HepG2 (cell line): ENCODE results near the gene HNF1B. TPM values are rescaled to one million over a fixed set of nuclear protein-coding genes. Genes with fewer than 3 reads are reported as not detected.

Experiments
- ATAC-seq: fragments of 200-7000 bp; cut with Tn5 transposase; 3 replicates; pipeline ENCODE4 v1.9.1; 2020; ENCODE audit warnings: mild to moderate bottlenecking, moderate library complexity
- BruUV-seq: library from RNA; stranded (reverse); fragments of 400-500 nt; replicated peaks from 2 replicates; lab custom pipeline; 2021; lab: Mats Ljungman, UMichigan
- CTCF ChIA-PET: fragments of 300-600 bp; formaldehyde crosslinking; extraction: SDS; loops from one replicate; lab custom pipeline; 2021; ENCODE audit warnings: low total read pairs, inconsistent platforms, low intra/inter-chr PET ratio; lab: Yijun Ruan, JAX
- POLR2A ChIA-PET: fragments of 350-600 bp; sonication (Branson Sonifier 250); formaldehyde crosslinking; loops from one replicate; lab custom pipeline; 2020; ENCODE audit warnings: antibody characterized with exemption, inconsistent platforms; lab: Yijun Ruan, JAX
- DNase-seq: peaks from one replicate; pipeline ENCODE4 v3.0.0-alpha.2; 2015; ENCODE audit warnings: low spot score
- FAIRE-seq: peaks from 3 replicates; lab custom pipeline; 2011; peaks lifted over from hg19 to GRCh38; lab: Jason Lieb, UNC
- H2AFZ ChIP-seq: one replicate; pipeline ENCODE4 v1.6.1; 2011; ENCODE audit warnings: low read length, inconsistent platforms
- H3K27ac ChIP-seq: fragments of 300-600 bp; 3 replicates; pipeline ENCODE4 v1.8.0; 2011; ENCODE audit warnings: mixed run types, mild to moderate bottlenecking, mixed read lengths, low read length, inconsistent platforms; ENCODE audit not compliant: insufficient read depth; ENCODE audit errors: extremely low read length
- H3K27me3 ChIP-seq, 2 experiments: fragments of 200-600 bp in 1 of 2; 2 replicates in 1 of 2; 3 replicates in 1 of 2; pipeline versions ENCODE4 v1.6.0 to v1.8.0; 2011; ENCODE audit warnings: low read length in 2 of 2, mild to moderate bottlenecking in 2 of 2, moderate library complexity in 2 of 2, inconsistent platforms in 1 of 2; ENCODE audit not compliant: insufficient read depth in 2 of 2, control insufficient read depth in 1 of 2
- H3K36me3 ChIP-seq, 2 experiments: fragments of 200-600 bp in 1 of 2; replicated peaks in 1 of 2; 2 replicates in 1 of 2; 3 replicates in 1 of 2; pipeline versions ENCODE4 v1.5.1 to v1.8.0; 2011; ENCODE audit warnings: low read length in 2 of 2, inconsistent platforms in 1 of 2; ENCODE audit not compliant: insufficient read depth in 2 of 2, control insufficient read depth in 1 of 2
- H3K4me1 ChIP-seq: 2 replicates; pipeline ENCODE4 v1.5.1; 2012; ENCODE audit warnings: low read length, inconsistent platforms; ENCODE audit not compliant: insufficient read depth
- H3K4me2 ChIP-seq: 2 replicates; pipeline ENCODE4 v1.6.0; 2011; ENCODE audit warnings: low read depth, low read length, inconsistent platforms
- H3K4me3 ChIP-seq, 3 experiments: fragments of 200-600 bp in 1 of 3; sonication (generic), shearing (Covaris generic) in 1 of 3; replicated peaks in 1 of 3; 2 replicates each; pipeline ENCODE4 v1.5.1; 2011 to 2016; ENCODE audit warnings: low read length in 3 of 3, inconsistent platforms in 2 of 3, low read depth in 2 of 3, mild to moderate bottlenecking in 2 of 3, control low read depth in 1 of 3, mixed read lengths in 1 of 3; ENCODE audit not compliant: insufficient read depth in 1 of 3
- H3K79me2 ChIP-seq: one replicate; pipeline ENCODE4 v1.6.1; 2011; ENCODE audit warnings: low read length, inconsistent platforms; ENCODE audit not compliant: insufficient read depth
- H3K9ac ChIP-seq: 2 replicates; pipeline ENCODE4 v1.6.0; 2011; ENCODE audit warnings: mild to moderate bottlenecking, low read depth, low read length, inconsistent platforms; ENCODE audit not compliant: insufficient read depth
- H3K9me3 ChIP-seq: 2 replicates; pipeline ENCODE4 v1.5.1; 2012; ENCODE audit warnings: mild to moderate bottlenecking, low read length
- H4K20me1 ChIP-seq: 2 replicates; pipeline ENCODE4 v1.6.0; 2011; ENCODE audit warnings: inconsistent platforms, mild to moderate bottlenecking, low read length, moderate library complexity; ENCODE audit not compliant: insufficient read depth
- BCL6 ChIP-seq: IDR thresholded peaks from 2 replicates; pipeline ENCODE4 v1.6.1; 2016; ENCODE audit warnings: missing genetic modification reagents, missing compliant biosample characterization
- CEBPB ChIP-seq: IDR thresholded peaks from 2 replicates; pipeline ENCODE4 v1.6.1; 2011; ENCODE audit warnings: low read depth, low read length, improper control_type of control experiment, borderline replicate concordance
- TAF1 ChIP-seq: sonication (generic); formaldehyde crosslinking; IDR thresholded peaks from 2 replicates; pipeline ENCODE4 v1.4.0; 2020; ENCODE audit warnings: missing genetic modification reagents
- ZNF7 ChIP-seq: IDR thresholded peaks from 2 replicates; pipeline ENCODE4 v1.6.1; 2016; ENCODE audit warnings: missing biosample characterization, missing genetic modification reagents
- WGBS: methylation state at CpG from one replicate; pipeline ENCODE4 v1.1.6; 2017; ENCODE audit warnings: low lambda C conversion rate; 5-methylcytosine and 5-hydroxymethylcytosine counted together
- in situ Hi-C: cut with HindIII; loops from 2 replicates; pipeline ENCODE4 v1.10.0; 2017; ENCODE audit warnings: low pct_unique_long_range_greater_than_20kb; ENCODE audit not compliant: extremely low pct_ligation_motif_present
- intact Hi-C: fragments of 100-400 bp; cut with micrococcal nuclease; formaldehyde crosslinking; loops from one replicate; pipeline ENCODE4 v1.10.0; 2022; ENCODE audit not compliant: unreplicated experiment
- polyA plus RNA-seq, 8 experiments: library from polyadenylated mRNA; depleted of rRNA in 3 of 8; stranded (reverse) in 7 of 8; unstranded in 1 of 8; fragments of >200 nt; fragmentation: Illumina TruSeq in 4 of 8; extraction: Trizol in 4 of 8; gene quantifications; 2 replicates each; pipeline versions ENCODE4 v1.2.1 to v1.2.3, GENCODE V29; 2011 to 2016; ENCODE audit warnings: low read depth in 4 of 8, missing spikeins in 1 of 8, mixed read lengths in 1 of 8; ENCODE audit not compliant: insufficient read depth in 1 of 8
- total RNA-seq, 5 experiments: library from RNA; depleted of rRNA; stranded (reverse); fragments of >200 nt; fragmentation: Illumina TruSeq; extraction: Trizol; gene quantifications; 2 replicates each; pipeline ENCODE4 v1.2.3, GENCODE V29; 2016; ENCODE audit warnings: low read depth in 1 of 5

Gene HNF1B
- total and polyA plus RNA-seq, 2 of the 13 experiments (the other 11 are each of a cell fraction or from before 2014, with no cell fraction given) = 1.9 to 5.3 TPM

GRCh38 chr17:37740915-37741314 lies 3.9 kb downstream of the HNF1B start:
- Histone ChIP-seq H4K20me1 (no peaks in the 10 kb centered on the region), H3K9me3 (no peaks in the 10 kb centered on the region)
- intact Hi-C loops = loop anchor here (10.0 kb wide), 1 partner anchor 56 kb away; no protein-coding TSS in a partner anchor
- TF ChIP-seq ZNF7 (CRISPR knock-in tag) (no peak), CEBPB (peak; percentile 9; the same call in 1 of the 2 replicates)
- TF ChIP-seq, all 625 proteins: peak for 1
- Histone ChIP-seq H3K9ac (no peak overlapping the region), H3K27me3 (no peaks in the 10 kb centered on the region; a peak in 1 of 5 replicates), H3K36me3 (peaks cover 7 to 16% of the 10 kb centered on the region in 2 experiments), H3K79me2 (peaks cover 44% of the 10 kb centered on the region), H3K4me1 (peaks cover 16% of the 10 kb centered on the region), H2AFZ (no peak overlapping the region), H3K27ac (no peak overlapping the region), H3K4me2 (peak overlapping the region; percentile 77), H3K4me3 (peak overlapping the region in 1 of 3 experiments; percentile 89; a peak in 1 of 6 replicates)
- ChIA-PET CTCF (no interaction called here), POLR2A (interaction anchor here (6.0 kb wide), 1 partner anchor 31 kb away, joined by 79 read pairs; no protein-coding TSS in a partner anchor)
- no TSS peak for BruUV-seq
- no peak for FAIRE-seq
- WGBS = 56% methylated on average over 4 of the region's 4 CpGs
- no peak for DNase-seq
- ATAC-seq = no peak
- in situ Hi-C loops = loop anchor here (5.0 to 10.0 kb wide), 2 partner anchors 34 to 96 kb away; partner anchors contain the start of gene DDX52

DNA sequence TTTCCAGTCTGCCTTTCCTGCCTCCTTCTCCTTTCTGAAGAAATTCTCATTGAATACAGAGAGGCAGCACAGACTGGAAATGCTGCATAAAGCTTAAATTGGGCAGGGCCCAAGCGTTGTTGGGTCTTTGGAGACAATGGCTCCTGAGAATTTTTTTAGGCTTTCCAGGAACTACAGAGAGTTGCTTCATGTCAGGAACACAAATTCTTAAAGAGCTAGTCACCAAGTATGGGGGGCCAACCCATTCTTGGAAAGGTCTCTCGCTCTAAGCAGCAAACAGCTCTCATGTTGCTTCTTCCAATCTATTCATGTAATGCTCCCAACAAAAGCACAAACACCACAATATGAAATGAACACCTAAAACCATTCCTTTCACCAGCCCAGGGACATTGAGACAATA lies 6.9 kb downstream of the HNF1B start:
- no peak for ATAC-seq
- CTCF ChIA-PET = no interaction called here

More for the DNA sequence above, 6.9 kb downstream of the HNF1B start:
- 91% methylated on average over 2 of the region's 2 CpGs for WGBS
- Histone ChIP-seq H3K36me3 (peaks cover 8 to 22% of the 10 kb centered on the region in 2 experiments), H3K9me3 (no peaks in the 10 kb centered on the region), H2AFZ (no peak overlapping the region), H4K20me1 (no peaks in the 10 kb centered on the region), H3K27me3 (no peaks in the 10 kb centered on the region), H3K4me1 (peaks cover 42% of the 10 kb centered on the region), H3K4me3 (no peak overlapping the region), H3K4me2 (no peak overlapping the region), H3K79me2 (peaks cover 32% of the 10 kb centered on the region), H3K9ac (no peak overlapping the region), H3K27ac (no peak overlapping the region)
- TF ChIP-seq TAF1 (CRISPR knock-in tag) = no peak
- TF ChIP-seq BCL6 = peak; percentile 61
- no TSS peak for BruUV-seq
- in situ Hi-C loops = no loop called here
- no peak for DNase-seq
- no peak for FAIRE-seq
- intact Hi-C loops = no loop called here
- POLR2A ChIA-PET = interaction anchor here (1.2 to 2.1 kb wide), 3 partner anchors 8 to 30 kb away, joined by 3 to 8 read pairs (median 4); no protein-coding TSS in a partner anchor
